HG03571 (cell line): ENCODE data around the gene TBC1D3B.
"Not testable (repeated sequence)": the region's sequence is repeated elsewhere in the genome, so short reads cannot be mapped to it uniquely, and the experiment has no call there.

Experiments
- ATAC-seq: cut with Tn5 transposase; IDR thresholded peaks from one replicate; pipeline ENCODE4 v1.9.1; 2021; ENCODE audit not compliant: unreplicated experiment

Gene TBC1D3B

DNA sequence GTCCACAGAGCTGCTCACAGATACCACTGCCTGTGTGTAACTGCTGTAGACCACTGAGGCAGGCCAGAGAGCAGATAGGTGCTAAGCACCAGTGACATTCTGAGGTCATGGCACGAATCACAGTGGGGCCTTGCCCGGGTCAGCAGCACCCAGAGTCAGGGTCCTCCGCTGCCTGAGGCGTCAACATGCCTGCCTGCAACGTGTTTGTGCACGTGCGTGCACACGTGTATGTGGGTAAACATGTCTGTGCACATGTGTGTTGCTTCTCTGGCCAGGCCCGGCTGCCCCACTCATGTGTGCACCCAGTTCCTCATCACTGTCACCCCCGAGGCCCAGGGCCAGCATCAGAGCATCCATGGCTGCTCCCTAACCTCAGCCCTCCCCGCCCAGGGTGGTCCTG is at the start of gene TBC1D3B:
TBC1D3B (minus strand) TSS at position 101 of the 400 bp plus-strand sequence. CDS start 1,586 bp downstream, outside the sequence.
- not testable (repeated sequence) for ATAC-seq

DNA sequence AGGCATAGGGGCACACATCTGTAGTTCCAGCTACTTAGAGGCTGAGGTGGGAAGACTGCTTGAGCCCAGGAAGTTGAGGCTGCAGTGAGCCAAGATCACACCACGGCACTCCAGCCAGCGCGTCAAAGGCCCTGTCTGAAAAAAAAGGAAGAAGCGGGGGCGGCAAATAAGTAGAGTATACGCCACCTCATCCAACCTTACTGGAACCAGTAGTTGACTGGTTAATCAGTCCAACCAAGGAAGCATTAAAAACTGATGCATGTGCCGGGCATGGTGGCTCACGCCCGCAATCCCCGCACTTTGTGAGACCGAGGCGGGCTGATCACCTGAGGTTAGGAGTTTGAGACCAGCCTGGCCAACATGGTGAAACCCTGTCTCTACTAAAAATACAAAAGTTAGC is 46.5 kb upstream of the TBC1D3B start:
- not testable (repeated sequence) for ATAC-seq

DNA sequence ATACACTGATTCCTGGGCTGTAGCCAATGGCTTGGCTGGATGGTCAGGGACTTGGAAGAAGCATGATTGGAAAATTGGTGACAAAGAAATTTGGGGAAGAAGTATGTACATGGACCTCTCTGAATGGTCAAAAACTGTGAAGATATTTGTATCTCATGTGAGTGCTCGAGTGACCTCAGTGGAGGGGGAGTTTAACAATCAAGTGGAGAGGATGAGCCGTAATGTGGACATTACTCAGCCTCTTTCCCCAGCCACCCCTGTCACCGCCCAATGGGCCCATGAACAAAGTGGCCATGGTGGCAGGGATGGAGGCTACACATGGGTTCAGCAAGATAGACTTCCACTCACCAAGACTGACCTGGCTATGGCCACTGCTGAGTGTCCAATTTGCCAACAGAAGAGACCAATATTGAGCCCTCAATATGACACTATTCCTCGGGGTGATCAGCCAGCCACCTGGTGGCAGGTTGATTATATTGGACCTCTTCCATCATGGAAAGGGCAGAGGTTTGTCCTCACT is 45.2 kb upstream of the TBC1D3B start:
- not testable (repeated sequence) for ATAC-seq

DNA sequence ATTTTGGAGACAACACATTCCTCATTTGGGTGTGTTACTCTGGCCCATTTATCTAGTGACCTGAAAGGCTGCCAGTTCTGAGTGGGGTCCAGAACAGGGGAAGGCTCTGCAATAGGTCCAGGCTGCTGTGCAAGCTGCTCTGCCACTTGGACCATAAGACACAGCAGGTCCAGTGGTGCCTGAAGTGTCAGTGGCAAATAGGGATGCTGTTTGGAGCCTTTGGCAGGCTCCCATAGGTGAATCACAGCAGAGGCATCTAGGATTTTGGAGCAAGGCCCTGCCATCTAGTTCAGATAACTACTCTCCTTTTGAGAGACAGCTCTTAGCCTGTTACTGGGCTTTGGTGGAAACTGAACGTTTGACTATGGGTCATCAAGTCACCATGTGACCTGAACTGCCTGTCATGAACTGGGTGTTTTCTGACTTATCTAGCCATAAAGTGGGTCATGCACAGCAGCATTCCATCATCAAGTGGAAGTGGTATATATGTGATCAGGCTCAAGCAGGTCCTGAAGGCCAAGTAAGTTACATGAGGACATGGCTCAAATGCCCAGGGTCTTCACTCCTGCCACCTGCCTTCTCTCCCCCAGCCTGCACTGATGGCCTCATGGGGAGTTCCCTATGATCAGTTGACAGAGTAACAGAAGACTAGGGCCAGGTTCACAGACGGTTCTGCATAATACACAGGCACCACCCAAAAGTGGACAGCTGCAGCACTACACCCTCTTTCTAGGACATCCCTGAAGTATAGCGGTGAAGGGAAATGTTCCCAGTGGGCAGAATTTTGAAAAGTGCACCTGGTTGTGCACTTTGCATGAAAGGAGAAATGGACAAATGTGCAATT is 44.5 kb upstream of the TBC1D3B start:
- ATAC-seq: not testable (repeated sequence)

DNA sequence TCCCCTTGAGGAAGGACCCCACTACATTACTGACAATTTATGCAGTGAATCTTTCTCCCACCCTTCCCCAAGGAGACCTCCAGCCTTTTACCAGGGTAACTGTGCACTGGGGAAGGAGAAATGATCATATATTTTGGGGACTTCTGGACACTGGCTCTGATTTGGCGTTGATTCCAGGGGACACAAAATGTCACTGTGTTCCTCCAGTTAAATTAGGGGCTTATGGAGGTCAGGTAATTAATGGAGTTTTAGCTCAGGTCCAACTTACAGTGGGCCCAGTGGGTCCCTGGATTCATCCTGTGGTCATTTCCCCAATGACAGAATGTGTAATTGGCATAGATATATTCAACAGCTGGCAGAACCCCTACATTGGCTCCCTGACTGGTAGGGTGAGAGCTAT is 43.1 kb upstream of the TBC1D3B start:
- ATAC-seq: not testable (repeated sequence)

DNA sequence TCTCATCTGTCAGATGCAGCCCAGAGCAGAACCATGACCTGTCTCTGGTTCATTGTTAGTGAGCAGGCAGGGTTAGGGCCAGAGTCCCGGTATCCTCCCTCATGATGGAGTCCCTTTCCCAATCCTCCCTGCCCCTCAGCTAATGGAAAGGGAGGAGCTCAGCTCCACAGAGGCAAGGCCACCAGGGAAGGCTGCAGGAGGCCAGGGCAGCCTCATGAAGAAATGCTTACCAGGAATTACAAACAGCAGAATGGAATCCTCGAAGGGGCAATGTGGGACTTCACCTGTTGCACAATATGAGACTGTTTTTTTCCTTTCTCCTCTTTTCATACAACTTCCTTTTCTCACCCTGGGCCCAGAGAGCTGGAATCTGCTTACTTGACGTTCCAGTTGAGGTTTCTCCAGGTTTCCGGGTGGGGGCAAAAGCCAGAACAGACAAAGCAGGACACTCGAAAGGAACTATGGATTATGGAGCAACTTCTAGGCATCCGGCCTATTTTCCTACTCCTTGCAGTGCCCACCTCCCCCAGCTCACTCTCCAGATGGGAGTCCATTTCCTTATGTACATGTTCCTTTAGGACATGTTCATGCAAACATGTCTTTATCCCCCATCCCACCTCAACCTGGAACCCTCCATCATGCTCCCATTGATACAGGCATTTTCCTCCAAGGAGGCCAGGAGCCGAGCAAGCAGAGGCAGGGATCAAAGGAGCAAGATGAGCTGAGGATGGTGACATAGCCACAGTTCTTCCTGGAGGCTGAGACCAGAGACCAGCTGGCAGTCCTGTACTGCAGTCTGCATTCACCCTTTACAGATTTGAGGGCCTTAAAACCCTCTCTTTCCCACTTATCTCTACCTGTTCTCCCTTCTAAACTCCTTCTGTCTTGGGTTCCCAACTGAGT is 39.2 kb upstream of the TBC1D3B start:
- ATAC-seq: not testable (repeated sequence)

DNA sequence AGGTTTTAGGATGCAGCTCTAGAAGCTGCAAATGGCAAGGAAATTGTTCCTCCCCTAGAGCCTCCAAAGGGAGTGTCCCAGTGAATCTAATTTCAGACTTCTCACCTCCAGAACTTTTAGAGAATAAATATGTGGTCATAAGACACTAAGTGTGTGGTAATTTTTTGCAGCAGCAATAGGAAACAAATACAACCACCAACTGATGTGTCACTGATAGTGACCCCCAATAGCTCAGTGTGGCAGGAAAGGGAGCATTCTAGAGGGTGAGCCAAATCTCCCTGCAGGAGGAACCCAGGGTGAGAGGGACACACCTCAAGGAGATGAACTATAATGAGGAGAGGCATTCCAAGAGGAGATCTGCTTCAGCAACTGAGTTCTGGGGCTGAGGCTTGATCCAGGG is 38.5 kb upstream of the TBC1D3B start:
- no peak for ATAC-seq

DNA sequence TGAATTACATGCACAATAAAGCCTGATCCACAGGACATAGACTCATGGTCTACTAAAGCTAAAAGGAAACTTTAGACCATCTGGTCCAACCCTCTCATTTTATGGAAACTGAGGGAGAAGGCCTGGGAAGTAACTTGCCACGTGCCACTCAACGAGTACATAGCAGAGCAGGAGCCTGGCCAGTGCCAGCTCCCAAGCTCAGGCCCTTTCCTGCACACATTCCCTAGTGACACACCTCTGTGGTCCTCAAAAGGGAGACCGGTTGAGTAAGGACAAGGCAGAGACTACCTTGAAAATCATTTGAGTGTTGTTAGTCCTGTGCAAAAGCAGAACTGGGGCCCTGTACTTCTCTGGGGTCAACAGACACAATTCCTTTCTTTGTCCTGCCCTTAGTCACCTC is 37.3 kb upstream of the TBC1D3B start:
- no peak for ATAC-seq

DNA sequence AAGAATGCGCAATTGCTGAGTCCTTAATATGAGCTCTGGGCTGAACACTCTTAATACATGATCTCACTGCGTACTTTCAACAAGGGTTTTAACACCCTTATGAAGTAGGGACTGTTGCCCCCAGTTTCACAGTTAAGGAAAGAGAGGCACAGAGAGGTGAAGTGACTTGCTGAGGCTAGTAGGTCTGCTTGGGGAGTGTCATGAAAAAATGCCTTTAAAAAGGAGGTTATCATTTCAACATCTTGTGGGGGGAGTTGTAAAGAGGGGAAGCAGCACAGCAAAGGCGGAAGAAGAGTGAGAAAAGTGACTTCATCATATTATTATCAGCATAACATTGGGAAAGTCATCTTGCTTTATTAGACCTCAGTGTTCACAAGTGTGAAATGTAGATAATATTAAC is 36.5 kb upstream of the TBC1D3B start:
- no peak for ATAC-seq

DNA sequence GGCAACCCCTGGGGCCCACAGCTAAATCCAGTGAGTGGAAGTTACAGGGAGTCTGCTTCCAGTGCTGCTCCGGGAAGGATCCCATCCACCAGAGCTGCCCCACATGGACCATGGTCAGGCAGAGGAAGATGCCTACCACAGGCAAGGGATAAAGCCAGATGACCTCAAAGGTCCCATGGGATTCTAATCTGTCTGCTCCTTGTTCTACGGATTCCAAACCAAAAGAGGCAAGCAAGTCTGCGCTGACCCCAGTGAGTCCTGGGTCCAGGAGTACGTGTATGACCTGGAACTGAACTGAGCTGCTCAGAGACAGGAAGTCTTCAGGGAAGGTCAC is 35.8 kb upstream of the TBC1D3B start:
- no peak for ATAC-seq

DNA sequence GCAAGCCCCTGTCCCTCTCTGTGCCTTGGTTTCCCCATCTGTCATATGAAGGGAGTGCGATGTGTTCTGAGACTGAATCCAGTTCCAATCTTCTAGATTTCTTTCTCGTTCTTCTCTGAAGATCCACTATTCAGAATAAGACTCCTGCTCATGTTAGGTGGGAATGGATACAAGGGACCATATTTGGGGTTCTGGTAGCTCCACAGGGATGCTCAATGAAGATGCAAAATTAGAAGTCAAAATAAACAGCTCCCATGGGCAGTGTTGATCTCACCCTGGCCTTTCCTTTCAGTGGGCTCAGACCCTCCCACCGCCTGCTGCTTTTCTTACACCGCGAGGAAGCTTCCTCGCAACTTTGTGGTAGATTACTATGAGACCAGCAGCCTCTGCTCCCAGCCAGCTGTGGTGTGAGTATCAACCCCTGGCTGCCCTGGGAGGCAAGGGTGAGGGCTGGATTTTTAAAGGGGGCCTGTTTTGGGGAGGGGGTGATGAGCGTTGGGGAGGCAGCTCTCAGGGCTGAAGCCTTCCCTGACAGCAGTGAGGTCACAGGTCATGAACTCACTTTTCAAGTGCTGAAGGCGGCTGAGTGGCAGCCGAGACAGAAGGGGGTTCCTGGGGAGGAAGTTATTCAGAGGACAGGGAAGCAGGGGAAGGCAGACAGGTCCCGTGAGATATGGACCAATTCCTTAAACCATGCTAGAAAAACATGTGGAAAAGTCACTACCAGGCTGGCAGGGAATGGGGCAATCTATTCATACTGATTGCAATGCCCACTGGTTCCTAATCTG is 35.2 kb upstream of the TBC1D3B start:
- not testable (repeated sequence) for ATAC-seq

DNA sequence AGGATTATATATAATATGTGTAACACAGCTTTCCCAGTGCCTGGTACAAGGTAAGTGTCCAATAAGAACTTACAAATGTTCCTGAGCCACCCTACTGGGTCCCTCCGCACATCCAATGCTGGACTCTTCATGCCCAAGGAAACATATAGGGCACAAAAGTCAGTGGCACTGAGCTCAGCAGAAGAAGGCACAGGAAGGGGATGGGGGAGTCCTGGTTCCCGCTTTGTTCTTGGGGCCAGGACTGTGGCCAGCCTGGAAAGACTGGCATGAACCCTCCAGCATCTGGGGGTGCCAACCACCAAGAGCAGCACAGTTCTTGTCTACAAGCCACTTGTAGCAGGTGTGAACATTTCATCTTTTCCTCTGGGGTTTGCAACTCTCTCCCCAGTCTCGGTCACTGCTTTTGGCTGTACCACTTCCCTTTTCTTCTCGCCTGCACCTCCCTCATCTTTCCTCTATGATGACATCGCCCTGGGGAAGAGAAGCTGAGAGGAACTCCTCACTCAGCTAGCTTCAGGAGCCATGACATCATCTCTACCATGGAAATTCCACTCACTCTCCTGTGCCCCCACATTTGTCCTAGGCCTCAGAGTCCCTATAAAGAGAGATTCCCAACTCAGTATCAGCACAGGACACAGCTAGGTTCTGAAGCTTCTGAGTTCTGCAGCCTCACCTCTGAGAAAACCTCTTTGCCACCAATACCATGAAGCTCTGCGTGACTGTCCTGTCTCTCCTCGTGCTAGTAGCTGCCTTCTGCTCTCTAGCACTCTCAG is 34.2 kb upstream of the TBC1D3B start, which contains the start of gene CCL4L2:
CCL4L2 (plus strand) TSS at position 625 of the 773 bp plus-strand sequence.
- peak; percentile 56 for ATAC-seq

DNA sequence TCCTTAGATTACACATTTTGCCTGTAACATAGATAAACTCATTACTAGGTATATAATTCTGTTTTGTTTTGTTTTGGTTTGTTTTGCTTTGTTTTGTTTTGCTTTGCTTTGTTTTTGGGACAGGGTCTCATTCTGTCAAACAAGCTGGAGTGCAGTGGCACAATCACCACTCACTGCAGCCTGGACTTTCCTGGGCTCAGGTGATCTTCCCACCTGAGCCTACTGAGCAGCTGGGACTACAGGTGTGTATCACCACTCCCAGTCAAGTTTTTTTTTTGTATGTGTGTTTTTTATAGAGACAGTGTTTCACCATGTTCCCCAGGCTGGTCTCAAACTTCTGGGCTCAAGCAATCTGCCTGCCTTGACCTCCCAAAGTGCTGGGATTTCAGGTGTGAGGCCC is 33.1 kb upstream of the TBC1D3B start:
- no peak for ATAC-seq

DNA sequence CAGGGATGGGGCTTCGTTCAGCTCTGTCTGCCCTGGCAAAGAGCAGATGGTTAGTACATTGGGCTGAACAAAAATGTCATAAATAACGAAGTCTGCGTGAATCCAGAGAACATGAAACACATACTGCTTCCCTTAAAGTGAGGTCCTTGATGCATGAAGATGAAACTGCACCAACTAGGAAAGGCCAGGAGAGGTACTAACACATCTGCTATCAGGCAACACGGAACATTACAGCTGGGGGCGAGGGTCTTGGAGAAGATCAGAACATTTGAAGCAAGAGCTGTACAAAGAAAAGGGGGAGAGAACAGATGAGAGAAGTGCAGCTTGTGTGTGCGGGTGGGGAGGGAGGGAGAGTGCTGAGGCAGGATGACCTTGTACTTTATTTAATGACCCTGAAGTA is 30.9 kb upstream of the TBC1D3B start:
- not testable (repeated sequence) for ATAC-seq

DNA sequence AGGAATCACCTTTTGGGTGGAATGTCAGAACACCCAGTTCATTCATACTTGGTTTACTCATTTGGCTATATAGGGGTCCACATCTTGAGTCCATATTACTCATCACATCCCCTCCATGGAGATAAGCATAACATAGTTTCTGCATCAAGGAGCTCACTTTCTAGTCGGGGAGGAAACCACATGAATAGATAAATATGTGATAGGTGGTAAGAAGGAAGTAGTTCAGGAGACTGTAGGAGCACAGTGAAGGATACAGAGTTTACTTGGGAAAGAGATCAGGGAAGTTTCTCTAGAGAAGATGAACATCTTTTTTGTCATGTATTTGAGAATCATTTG is 30.0 kb upstream of the TBC1D3B start:
- not testable (repeated sequence) for ATAC-seq

DNA sequence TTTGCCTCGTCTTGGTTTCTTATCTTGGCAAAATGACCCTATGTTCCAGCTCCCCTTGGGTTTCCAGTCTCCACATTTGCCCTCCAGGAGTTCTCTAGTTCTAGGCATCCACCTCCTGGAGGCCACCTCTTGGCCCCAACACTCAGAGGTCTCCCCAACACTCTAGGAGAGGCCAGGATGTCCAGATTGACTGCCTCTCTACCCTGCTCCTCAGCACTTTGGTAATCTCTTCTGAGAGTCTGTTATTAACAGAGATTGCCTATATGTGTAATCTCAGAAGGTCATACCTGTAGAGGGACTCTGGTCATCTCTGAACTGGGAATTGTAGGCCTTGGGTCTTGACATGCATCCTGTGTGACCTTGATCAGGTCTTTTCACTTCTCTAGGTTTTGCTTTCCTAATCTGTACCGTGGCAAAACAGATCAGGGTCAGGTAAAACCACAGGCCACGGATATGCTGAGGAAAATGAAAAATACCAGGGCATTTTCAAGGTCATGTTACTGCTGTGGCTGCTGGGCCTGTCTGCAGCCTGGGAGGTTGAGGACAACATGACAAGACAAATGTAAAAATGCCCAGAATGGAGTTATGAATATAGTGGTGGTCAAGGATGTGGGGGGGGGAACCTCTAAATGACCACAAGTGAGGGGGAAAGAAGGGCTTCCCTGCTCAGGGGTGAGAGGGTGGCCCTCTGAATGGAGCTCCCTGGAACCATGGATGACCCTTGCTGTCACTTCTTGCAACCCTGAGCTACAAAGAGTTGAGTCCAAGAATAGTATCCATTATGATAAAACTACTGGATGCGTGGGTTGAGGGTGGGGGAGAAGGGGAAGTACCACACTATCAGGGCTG is 29.4 kb upstream of the TBC1D3B start:
- ATAC-seq: no peak

DNA sequence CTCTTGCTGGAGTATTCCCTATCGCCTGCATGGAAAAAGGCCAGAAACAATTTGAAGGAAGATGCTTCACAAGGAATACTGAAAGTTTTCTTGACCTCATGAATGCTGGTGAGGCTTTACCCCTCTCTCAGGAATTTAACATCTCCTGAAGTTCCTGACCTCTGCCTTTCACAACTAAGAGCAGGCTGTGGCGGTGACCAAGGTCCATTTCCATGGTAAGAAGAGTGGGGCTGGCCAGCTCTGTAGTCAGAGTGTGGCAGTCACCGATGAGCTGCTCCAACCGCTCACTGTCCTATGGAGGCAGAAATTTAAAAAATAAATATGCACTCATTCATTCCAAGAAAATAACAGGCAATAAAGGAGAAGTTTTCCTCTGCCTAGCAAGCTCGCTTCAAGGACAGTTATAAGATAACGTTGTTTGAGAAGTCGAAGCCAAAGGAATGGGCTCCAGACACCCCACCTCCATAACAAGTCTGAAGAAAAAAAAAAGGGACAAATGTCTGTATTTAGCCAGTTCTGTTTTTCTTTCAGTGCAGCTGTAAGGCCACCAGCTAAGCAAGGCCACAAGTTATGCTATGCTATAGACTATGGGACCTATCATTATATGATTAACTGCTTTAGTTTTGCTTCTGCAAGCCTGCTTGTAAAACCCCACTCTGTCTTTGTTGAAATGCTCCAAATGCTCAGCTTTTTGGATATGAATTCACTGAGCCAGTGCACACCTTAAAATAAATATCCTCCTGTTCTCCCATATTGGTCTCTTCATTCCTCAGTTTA is 28.5 kb upstream of the TBC1D3B start:
- no peak for ATAC-seq

DNA sequence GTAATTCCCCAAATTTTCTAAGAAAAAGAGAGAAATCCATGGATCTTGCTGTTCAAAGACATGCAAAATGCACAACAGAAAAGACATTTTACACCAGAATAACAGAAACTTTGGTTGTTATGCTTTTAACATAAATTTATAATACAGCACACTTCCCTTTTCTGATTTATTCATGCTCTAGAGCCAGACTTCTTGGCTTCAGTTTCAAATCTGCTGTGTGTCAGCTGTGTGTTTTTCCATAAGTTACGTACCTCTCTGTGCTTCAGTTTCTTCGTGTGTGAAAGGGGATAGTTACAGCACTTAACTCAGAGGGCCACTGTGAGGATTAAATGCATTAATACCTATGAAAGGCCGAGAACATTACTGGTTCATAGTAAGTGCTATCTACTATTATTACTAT is 26.9 kb upstream of the TBC1D3B start:
- ATAC-seq: no peak
